PC-3 (cell line): ENCODE data around the gene GRIN2B.

Source experiments
- CTCF ChIP-seq: fragments of 300-600 bp; sonication (generic); conservative IDR thresholded peaks from 2 replicates; pipeline ENCODE4 v1.5.1; 2017; ENCODE audit warnings: antibody characterized with exemption, low read depth, mild to moderate bottlenecking, low read length
- EZH2 ChIP-seq: fragments of 300-600 bp; sonication (generic); IDR thresholded peaks from one replicate; pipeline ENCODE4 v1.6.1; 2017; ENCODE audit warnings: antibody characterized with exemption, mild to moderate bottlenecking, low read length; ENCODE audit not compliant: unreplicated experiment

GRCh38 chr12:13970803-13971202 is 10.6 kb downstream of the GRIN2B start:
- TF ChIP-seq CTCF: no peak
- TF ChIP-seq EZH2: no peak
